IMR-90 (cell line): Measurements from ENCODE around the gene ARMC3. TPM values are rescaled to one million over a fixed set of nuclear protein-coding genes. Genes with fewer than 3 reads are reported as not detected.

ENCODE experiments used
- ATAC-seq: fragments of 200-7000 bp; cut with Tn5 transposase; 2 replicates; pipeline ENCODE4 v1.9.1; 2020; ENCODE audit warnings: low read depth, mild to moderate bottlenecking, moderate library complexity
- BruUV-seq: library from RNA; stranded (reverse); fragments of 400-500 nt; replicated peaks from 2 replicates; lab custom pipeline; 2021; lab: Mats Ljungman, UMichigan
- CTCF ChIA-PET: fragments of 300-600 bp; formaldehyde crosslinking; extraction: SDS; loops from one replicate; lab custom pipeline; 2021; ENCODE audit warnings: antibody characterized with exemption; lab: Yijun Ruan, JAX
- POLR2A ChIA-PET: fragments of 300-600 bp; sonication (Branson Sonifier 250); formaldehyde crosslinking; loops from one replicate; lab custom pipeline; 2022; ENCODE audit warnings: antibody characterized with exemption; ENCODE audit not compliant: unreplicated experiment; lab: Charles Lee
- DNase-seq: peaks from one replicate; pipeline ENCODE4 v3.0.0; 2013
- H2AFZ ChIP-seq: replicated peaks from 2 replicates; pipeline ENCODE3; 2013; ENCODE audit warnings: low read length, mild to moderate bottlenecking; ENCODE audit not compliant: poor library complexity
- H2AK5ac ChIP-seq: 2 replicates; pipeline ENCODE4 v1.6.1; 2013; ENCODE audit warnings: low read depth, low read length, inconsistent platforms
- H2AK9ac ChIP-seq: replicated peaks from 2 replicates; pipeline ENCODE3; 2013; ENCODE audit warnings: mild to moderate bottlenecking, low read depth, low read length, moderate library complexity; ENCODE audit not compliant: poor library complexity
- H2BK120ac ChIP-seq: 2 replicates; pipeline ENCODE4 v1.6.1; 2013; ENCODE audit warnings: low read depth, low read length, inconsistent platforms
- H2BK15ac ChIP-seq: 3 replicates; pipeline ENCODE4 v1.6.1; 2013; ENCODE audit warnings: low read depth, low read length, inconsistent platforms
- H2BK20ac ChIP-seq: 2 replicates; pipeline ENCODE4 v1.6.1; 2013; ENCODE audit warnings: low read depth, mild to moderate bottlenecking, inconsistent platforms, low read length, moderate library complexity
- H2BK5ac ChIP-seq: 2 replicates; pipeline ENCODE4 v1.6.1; 2013; ENCODE audit warnings: mild to moderate bottlenecking, low read depth, low read length, inconsistent platforms; ENCODE audit not compliant: poor library complexity, severe bottlenecking
- H3K14ac ChIP-seq: replicated peaks from 2 replicates; pipeline ENCODE4 v1.6.1; 2013; ENCODE audit warnings: low read depth, low read length, inconsistent platforms
- H3K18ac ChIP-seq: 2 replicates; pipeline ENCODE4 v1.6.1; 2013; ENCODE audit warnings: low read depth, low read length, control low read depth
- H3K23ac ChIP-seq: 2 replicates; pipeline ENCODE4 v1.6.1; 2013; ENCODE audit warnings: low read depth, low read length, inconsistent platforms
- H3K27ac ChIP-seq: 2 replicates; pipeline ENCODE4 v1.5.1; 2013; ENCODE audit warnings: mild to moderate bottlenecking, control low read depth, low read length; ENCODE audit not compliant: insufficient read depth
- H3K27me3 ChIP-seq: 2 replicates; pipeline ENCODE4 v1.6.1; 2013; ENCODE audit warnings: low read length; ENCODE audit not compliant: control insufficient read depth, insufficient read depth
- H3K36me3 ChIP-seq: 2 replicates; pipeline ENCODE4 v1.6.1; 2013; ENCODE audit warnings: low read length, mixed read lengths; ENCODE audit not compliant: control insufficient read depth, insufficient read depth
- H3K4ac ChIP-seq: 2 replicates; pipeline ENCODE4 v1.6.1; 2013; ENCODE audit warnings: low read depth, low read length, inconsistent platforms
- H3K4me1 ChIP-seq: 2 replicates; pipeline ENCODE4 v1.6.1; 2013; ENCODE audit warnings: low read length, mixed read lengths; ENCODE audit not compliant: control insufficient read depth, insufficient read depth
- H3K4me2 ChIP-seq: 2 replicates; pipeline ENCODE4 v1.6.1; 2013; ENCODE audit warnings: low read depth, mild to moderate bottlenecking, control low read depth, low read length, moderate library complexity
- H3K4me3 ChIP-seq: 2 replicates; pipeline ENCODE4 v1.5.1; 2013; ENCODE audit warnings: low read depth, mild to moderate bottlenecking, control low read depth, low read length, moderate library complexity; ENCODE audit not compliant: insufficient read depth
- H3K56ac ChIP-seq: 2 replicates; pipeline ENCODE4 v1.6.1; 2013; ENCODE audit warnings: low read length, inconsistent platforms; ENCODE audit not compliant: insufficient read depth; ENCODE audit errors: extremely low read depth
- H3K79me1 ChIP-seq, 2 experiments: 2 replicates each; pipeline ENCODE4 v1.6.1; 2013; ENCODE audit warnings: low read length in 2 of 2, inconsistent platforms in 1 of 2, low read depth in 1 of 2
- H3K9ac ChIP-seq: 2 replicates; pipeline ENCODE4 v1.6.1; 2013; ENCODE audit warnings: low read depth, low read length, control low read depth
- H3K9me1 ChIP-seq: 2 replicates; pipeline ENCODE4 v1.6.1; 2013; ENCODE audit warnings: low read length, inconsistent platforms; ENCODE audit not compliant: insufficient read depth
- H3K9me3 ChIP-seq: 2 replicates; pipeline ENCODE4 v1.6.1; 2013; ENCODE audit warnings: low read length; ENCODE audit not compliant: control insufficient read depth, insufficient read depth
- H4K20me1 ChIP-seq: 2 replicates; pipeline ENCODE4 v1.6.1; 2013; ENCODE audit warnings: low read length, inconsistent platforms; ENCODE audit not compliant: insufficient read depth
- H4K5ac ChIP-seq: 2 replicates; pipeline ENCODE4 v1.6.1; 2013; ENCODE audit warnings: mild to moderate bottlenecking, low read depth, low read length, control low read depth
- H4K8ac ChIP-seq, 2 experiments: 2 replicates each; pipeline ENCODE4 v1.6.1; 2013; ENCODE audit warnings: low read depth in 2 of 2, low read length in 2 of 2, control low read depth in 1 of 2, inconsistent platforms in 1 of 2
- H4K91ac ChIP-seq: 2 replicates; pipeline ENCODE4 v1.6.1; 2013; ENCODE audit warnings: low read depth, low read length, inconsistent platforms; ENCODE audit not compliant: insufficient read depth
- CEBPB ChIP-seq: IDR thresholded peaks from 2 replicates; pipeline ENCODE4 v1.6.1; 2012; ENCODE audit warnings: low read depth, low read length, improper control_type of control experiment
- CHD1 ChIP-seq: IDR thresholded peaks from 2 replicates; pipeline ENCODE4 v1.6.1; 2012; ENCODE audit warnings: low read depth, low read length, improper control_type of control experiment
- ELK1 ChIP-seq: fragments of 150-350 bp; IDR thresholded peaks from 2 replicates; pipeline ENCODE4 v1.6.1; 2016; ENCODE audit warnings: low read depth, mild to moderate bottlenecking, low read length, moderate library complexity, borderline replicate concordance
- MAFK ChIP-seq: IDR thresholded peaks from 2 replicates; pipeline ENCODE4 v1.6.1; 2012; ENCODE audit warnings: low read depth, low read length, improper control_type of control experiment
- MAZ ChIP-seq: IDR thresholded peaks from 2 replicates; pipeline ENCODE4 v1.6.1; 2012; ENCODE audit warnings: low read depth, mild to moderate bottlenecking, low read length, improper control_type of control experiment, moderate library complexity, borderline replicate concordance
- POLR2A ChIP-seq: IDR thresholded peaks from 2 replicates; pipeline ENCODE4 v1.6.1; 2012; ENCODE audit warnings: mild to moderate bottlenecking, low read depth, low read length
- RAD21 ChIP-seq: IDR thresholded peaks from 2 replicates; pipeline ENCODE4 v1.6.1; 2012; ENCODE audit warnings: low read length, improper control_type of control experiment
- RCOR1 ChIP-seq: IDR thresholded peaks from 2 replicates; pipeline ENCODE4 v1.6.1; 2012; ENCODE audit warnings: mild to moderate bottlenecking, low read length, improper control_type of control experiment; ENCODE audit not compliant: insufficient replicate concordance
- RFX5 ChIP-seq: IDR thresholded peaks from 2 replicates; pipeline ENCODE4 v1.8.0; 2012; ENCODE audit warnings: low read depth, mild to moderate bottlenecking, low read length, moderate library complexity
- SMC3 ChIP-seq: fragments of 150-350 bp; IDR thresholded peaks from 2 replicates; pipeline ENCODE4 v1.6.1; 2016; ENCODE audit warnings: low read depth, mild to moderate bottlenecking, antibody characterized with exemption, low read length, moderate library complexity
- USF2 ChIP-seq: fragments of 150-350 bp; IDR thresholded peaks from 2 replicates; pipeline ENCODE4 v1.6.1; 2017; ENCODE audit warnings: mild to moderate bottlenecking, antibody characterized with exemption, low read length, low read depth
- WGBS, 2 experiments: methylation state at CpG; one replicate each; pipeline versions ENCODE4 v1.1.5 to v1.1.7; 2013; ENCODE audit warnings: missing lambda C conversion rate in 2 of 2; ENCODE audit not compliant: insufficient read length in 1 of 2; ENCODE audit errors: extremely low coverage in 2 of 2; 5-methylcytosine and 5-hydroxymethylcytosine counted together
- dilution Hi-C: fragments of 300-500 bp; cut with HindIII; formaldehyde crosslinking; loops from one replicate; pipeline ENCODE4 v1.14.3; 2018; ENCODE audit warnings: low sequenced_read_pairs; ENCODE audit not compliant: unreplicated experiment
- in situ Hi-C: fragments of 300-500 bp; cut with MboI; formaldehyde crosslinking; loops from 3 replicates; pipeline ENCODE4 v1.14.3; 2019; ENCODE audit warnings: low sequenced_read_pairs, inconsistent platforms, mixed read lengths
- intact Hi-C: fragments of 100-400 bp; cut with micrococcal nuclease; formaldehyde crosslinking; loops from 2 replicates; pipeline ENCODE4 v1.10.0; 2022
- polyA plus RNA-seq, 3 experiments: library from polyadenylated mRNA; depleted of rRNA; stranded (reverse); fragments of >200 nt; gene quantifications; 2 replicates each; pipeline ENCODE4 v1.2.3, GENCODE V29; 2012; ENCODE audit warnings: low replicate concordance in 1 of 3
- total RNA-seq: library from RNA; depleted of rRNA; stranded (reverse); fragments of >200 nt; gene quantifications from 2 replicates; pipeline ENCODE4 v1.2.3, GENCODE V29; 2012

Gene ARMC3
- total and polyA plus RNA-seq, 2 of the 4 experiments (the other 2 are of a cell fraction) = not detected

- H3K23ac ChIP-seq = no peak overlapping the region
- H3K4me3 ChIP-seq = no peak overlapping the region
- H2AFZ ChIP-seq = no peak overlapping the region
- H3K4ac ChIP-seq = no peak overlapping the region
- no peaks in the 10 kb centered on the region for H3K9me1 ChIP-seq
- dilution Hi-C loops (no loop called here), intact Hi-C loops (no loop called here), in situ Hi-C loops (no loop called here)
- no peak overlapping the region for H4K5ac ChIP-seq
- no peak overlapping the region for H3K14ac ChIP-seq
- H2AK5ac ChIP-seq = no peak overlapping the region
- no peak overlapping the region for H3K18ac ChIP-seq
- no peak for ATAC-seq
- H2BK5ac ChIP-seq = no peak overlapping the region
- H2BK15ac ChIP-seq = no peak overlapping the region
- H3K4me2 ChIP-seq = no peak overlapping the region
- ChIA-PET POLR2A (no interaction called here), CTCF (no interaction called here)
- DNase-seq = no peak
- H2BK120ac ChIP-seq = no peak overlapping the region
- H3K4me1 ChIP-seq = no peaks in the 10 kb centered on the region
- H3K56ac ChIP-seq = no peak overlapping the region
- no peaks in the 10 kb centered on the region for H3K79me1 ChIP-seq
- H2BK20ac ChIP-seq = no peak overlapping the region
- no CpG with 5 or more reads among the region's 2 CpGs for WGBS, 2 experiments
- no peak overlapping the region for H3K9ac ChIP-seq
- H3K27ac ChIP-seq = no peak overlapping the region
- no peaks in the 10 kb centered on the region for H3K9me3 ChIP-seq
- BruUV-seq = no TSS peak
- no peak overlapping the region for H2AK9ac ChIP-seq
- no peak overlapping the region for H4K91ac ChIP-seq
- H4K20me1 ChIP-seq = no peaks in the 10 kb centered on the region
- no peaks in the 10 kb centered on the region for H3K27me3 ChIP-seq
- no peak overlapping the region for H4K8ac ChIP-seq
- no peaks in the 10 kb centered on the region for H3K36me3 ChIP-seq
- TF ChIP-seq MAFK = no peak
- TF ChIP-seq USF2 = no peak
- no peak for TF ChIP-seq POLR2A
- no peak for TF ChIP-seq MAZ
- TF ChIP-seq RAD21 = no peak
- no peak for TF ChIP-seq RFX5
- no peak for TF ChIP-seq ELK1
- TF ChIP-seq CHD1 = no peak
- TF ChIP-seq SMC3 = no peak
- no peak for TF ChIP-seq RCOR1
- no peak for TF ChIP-seq CEBPB
Observed at GRCh38 chr10:23024002-23024401, 96.1 kb downstream of the ARMC3 start.
